ENCODE data around the gene NFS1. TPM values are rescaled to one million over a fixed set of nuclear protein-coding genes. Genes with fewer than 3 reads are reported as not detected.

The NFS1 gene
- total and polyA plus RNA-seq, 2 experiments from 2014 or later, result 32.6 to 43.9 TPM

- Histone ChIP-seq H3K9me3 (ENCODE audit: low read depth) (no peaks in the 10 kb centered on the region), H3K27me3 (no peaks in the 10 kb centered on the region), H3K27ac (no peak overlapping the region), H3K4me1 (ENCODE audit: low read depth) (peaks cover 16% of the 10 kb centered on the region), H3K4me3 (no peak overlapping the region), H3K36me3 (peaks cover 85% of the 10 kb centered on the region)
- no peak for DNase-seq (ENCODE audit: low read depth in 1 of 2, low spot score in 1 of 2)
- TF ChIP-seq CTCF (IDR thresholded peaks at IDR 0.05; ENCODE audit: low read depth, low read length), result no peak
Measured at GRCh38 chr20:35734777-35735649, 35.9 kb upstream of the NFS1 start.

- Histone ChIP-seq H3K36me3 (peaks cover 85% of the 10 kb centered on the region), H3K4me1 (ENCODE audit: low read depth) (peaks cover 10% of the 10 kb centered on the region), H3K4me3 (no peak overlapping the region), H3K27ac (no peak overlapping the region), H3K9me3 (ENCODE audit: low read depth) (no peaks in the 10 kb centered on the region), H3K27me3 (no peaks in the 10 kb centered on the region)
- DNase-seq (ENCODE audit: low read depth in 1 of 2, low spot score in 1 of 2), result no peak
- TF ChIP-seq CTCF (IDR thresholded peaks at IDR 0.05; ENCODE audit: low read depth, low read length), result no peak
Measured at GRCh38 chr20:35734374-35734773, 35.2 kb upstream of the NFS1 start.

- no peaks in the 10 kb centered on the region for H3K27me3 ChIP-seq
- no peak for DNase-seq (ENCODE audit: low read depth in 1 of 2, low spot score in 1 of 2)
- H3K4me3 ChIP-seq, result no peak overlapping the region
- H3K27ac ChIP-seq, result no peak overlapping the region
- H3K36me3 ChIP-seq, result peaks cover 90% of the 10 kb centered on the region
- no peaks in the 10 kb centered on the region for H3K9me3 ChIP-seq (ENCODE audit: low read depth)
- no peak for TF ChIP-seq CTCF (IDR thresholded peaks at IDR 0.05; ENCODE audit: low read depth, low read length)
- H3K4me1 ChIP-seq (ENCODE audit: low read depth), result peaks cover 5% of the 10 kb centered on the region
Measured at GRCh38 chr20:35732644-35732982, 33.5 kb upstream of the NFS1 start.

- Histone ChIP-seq H3K4me3 (no peak overlapping the region), H3K9me3 (ENCODE audit: low read depth) (no peaks in the 10 kb centered on the region), H3K4me1 (ENCODE audit: low read depth) (peaks cover 5% of the 10 kb centered on the region), H3K27ac (no peak overlapping the region), H3K27me3 (no peaks in the 10 kb centered on the region), H3K36me3 (peaks cover 90% of the 10 kb centered on the region)
- TF ChIP-seq CTCF (IDR thresholded peaks at IDR 0.05; ENCODE audit: low read depth, low read length), result no peak
- no peak for DNase-seq (ENCODE audit: low read depth in 1 of 2, low spot score in 1 of 2)
Measured at GRCh38 chr20:35731862-35732643, 32.9 kb upstream of the NFS1 start.

GRCh38 chr20:35731469-35731788 is 32.3 kb upstream of the NFS1 start:
- no peaks in the 10 kb centered on the region for H3K9me3 ChIP-seq (ENCODE audit: low read depth)
- TF ChIP-seq CTCF (IDR thresholded peaks at IDR 0.05; ENCODE audit: low read depth, low read length), result no peak

More at GRCh38 chr20:35731469-35731788, 32.3 kb upstream of the NFS1 start:
- no peaks in the 10 kb centered on the region for H3K27me3 ChIP-seq
- no peak for DNase-seq (ENCODE audit: low read depth in 1 of 2, low spot score in 1 of 2)
- H3K27ac ChIP-seq, result no peak overlapping the region
- peaks cover 5% of the 10 kb centered on the region for H3K4me1 ChIP-seq (ENCODE audit: low read depth)
- peaks cover 90% of the 10 kb centered on the region for H3K36me3 ChIP-seq
- no peak overlapping the region for H3K4me3 ChIP-seq
